Endothelial cell of umbilical vein (primary cell): ENCODE data around the gene SART3. TPM values are rescaled to one million over a fixed set of nuclear protein-coding genes. Genes with fewer than 3 reads are reported as not detected.

ENCODE experiments used
- BruUV-seq: library from RNA; stranded (reverse); fragments of 400-500 nt; replicated peaks from 2 replicates; lab custom pipeline; 2021; lab: Mats Ljungman, UMichigan
- CTCF ChIA-PET: fragments of 300-600, 350-600 bp; sonication (Branson Sonifier 250); formaldehyde crosslinking; loops from one replicate; lab custom pipeline; 2021; ENCODE audit warnings: antibody characterized with exemption, inconsistent platforms; lab: Charles Lee
- POLR2A ChIA-PET: fragments of 300-600, 350-600 bp; sonication (Branson Sonifier 250); formaldehyde crosslinking; loops from one replicate; lab custom pipeline; 2021; ENCODE audit warnings: antibody characterized with exemption, inconsistent platforms; lab: Charles Lee
- DNase-seq: peaks from one replicate; pipeline ENCODE4 v3.0.0-alpha.2; 2011; ENCODE audit warnings: low read depth, low spot score
- FAIRE-seq: peaks from 2 replicates; lab custom pipeline; 2011; peaks lifted over from hg19 to GRCh38; lab: Jason Lieb, UNC
- H2AFZ ChIP-seq: 2 replicates; pipeline ENCODE4 v1.6.0; 2012; ENCODE audit warnings: low read depth, low read length, control low read depth, inconsistent platforms
- H3K27ac ChIP-seq: 2 replicates; pipeline ENCODE4 v1.5.1; 2011; ENCODE audit warnings: low read depth, mild to moderate bottlenecking, control low read depth, low read length, moderate library complexity; ENCODE audit not compliant: insufficient read depth
- H3K27me3 ChIP-seq, 2 experiments: 2 replicates each; pipeline versions ENCODE4 v1.6.0 to v1.6.1; 2011; ENCODE audit warnings: low read length in 2 of 2, mixed read lengths in 1 of 2; ENCODE audit not compliant: control insufficient read depth in 2 of 2, insufficient read depth in 2 of 2
- H3K36me3 ChIP-seq, 2 experiments: 2 replicates in 1 of 2; 3 replicates in 1 of 2; pipeline ENCODE4 v1.5.1; 2011; ENCODE audit warnings: low read length in 2 of 2, mild to moderate bottlenecking in 1 of 2, moderate library complexity in 1 of 2; ENCODE audit not compliant: control insufficient read depth in 2 of 2, insufficient read depth in 2 of 2; ENCODE audit errors: extremely low read depth in 1 of 2
- H3K4me1 ChIP-seq: 3 replicates; pipeline ENCODE4 v1.5.1; 2011; ENCODE audit warnings: mild to moderate bottlenecking, low read length; ENCODE audit not compliant: control insufficient read depth, insufficient read depth; ENCODE audit errors: extremely low read depth
- H3K4me2 ChIP-seq: 2 replicates; pipeline ENCODE4 v1.6.1; 2011; ENCODE audit warnings: low read length, control low read depth, mixed read lengths; ENCODE audit not compliant: insufficient read depth
- H3K4me3 ChIP-seq, 3 experiments: fragments of 200-600 bp in 1 of 3; sonication (generic), shearing (Covaris generic) in 1 of 3; replicated peaks in 1 of 3; 2 replicates each; pipeline ENCODE4 v1.5.1; 2011 to 2016; ENCODE audit warnings: control low read depth in 3 of 3, low read length in 3 of 3, mild to moderate bottlenecking in 2 of 3, inconsistent platforms in 1 of 3, low read depth in 1 of 3, moderate library complexity in 1 of 3; ENCODE audit not compliant: insufficient read depth in 1 of 3
- H3K79me2 ChIP-seq: 2 replicates; pipeline ENCODE4 v1.6.0; 2012; ENCODE audit warnings: low read length, inconsistent platforms; ENCODE audit not compliant: control insufficient read depth, insufficient read depth
- H3K9ac ChIP-seq: replicated peaks from 2 replicates; pipeline ENCODE3; 2011; ENCODE audit warnings: low read length, control low read depth; ENCODE audit not compliant: insufficient read depth; ENCODE audit errors: extremely low read depth
- H3K9me1 ChIP-seq: replicated peaks from 3 replicates; pipeline ENCODE4 v1.6.0; 2011; ENCODE audit warnings: mild to moderate bottlenecking, low read length; ENCODE audit not compliant: control insufficient read depth, insufficient read depth; ENCODE audit errors: extremely low read depth
- H3K9me3 ChIP-seq: replicated peaks from 2 replicates; pipeline ENCODE4 v1.5.1; 2012; ENCODE audit warnings: low read length, inconsistent platforms; ENCODE audit not compliant: control insufficient read depth, insufficient read depth
- H4K20me1 ChIP-seq: replicated peaks from 2 replicates; pipeline ENCODE3; 2011; ENCODE audit warnings: mild to moderate bottlenecking, low read length; ENCODE audit not compliant: control insufficient read depth, insufficient read depth; ENCODE audit errors: extremely low read depth
- EZH2 ChIP-seq: IDR thresholded peaks from 2 replicates; pipeline ENCODE4 v1.6.1; 2012; ENCODE audit warnings: borderline replicate concordance, low read depth, mild to moderate bottlenecking, moderate library complexity, low read length, inconsistent platforms; ENCODE audit not compliant: severe bottlenecking
- FOS ChIP-seq: IDR thresholded peaks from 2 replicates; pipeline ENCODE4 v1.6.1; 2011; ENCODE audit warnings: mild to moderate bottlenecking, low read length, moderate library complexity, borderline replicate concordance; ENCODE audit not compliant: insufficient read depth
- GATA2 ChIP-seq: IDR thresholded peaks from 2 replicates; pipeline ENCODE4 v1.7.0; 2011; ENCODE audit warnings: low read depth, mild to moderate bottlenecking, moderate library complexity, mixed read lengths, low read length; ENCODE audit not compliant: insufficient read length, insufficient read depth
- JUN ChIP-seq: IDR thresholded peaks from 2 replicates; pipeline ENCODE4 v1.6.1; 2011; ENCODE audit warnings: borderline replicate concordance, low read depth; ENCODE audit not compliant: insufficient read length, insufficient read depth
- MYC ChIP-seq: IDR thresholded peaks from one replicate; pipeline ENCODE4 v1.6.1; 2011; ENCODE audit warnings: mild to moderate bottlenecking, low read depth, low read length
- POLR2A ChIP-seq: IDR thresholded peaks from 2 replicates; pipeline ENCODE4 v1.6.1; 2012; ENCODE audit warnings: low read depth, mild to moderate bottlenecking, control low read depth, low read length
- POLR2AphosphoS5 ChIP-seq: IDR thresholded peaks from 2 replicates; pipeline ENCODE4 v1.6.1; 2012; ENCODE audit warnings: low read depth, mild to moderate bottlenecking, control low read depth, low read length, moderate library complexity; ENCODE audit not compliant: insufficient read depth
- dilution Hi-C: fragments of 300-500 bp; cut with MboI; formaldehyde crosslinking; loops from one replicate; pipeline ENCODE4 v1.15.0; 2019; ENCODE audit warnings: low sequenced_read_pairs; ENCODE audit not compliant: extremely low pct_ligation_motif_present
- intact Hi-C: fragments of 100-400 bp; cut with micrococcal nuclease; formaldehyde crosslinking; loops from one replicate; pipeline ENCODE4 v1.10.0; 2022
- polyA plus RNA-seq, 4 experiments: library from polyadenylated mRNA; depleted of rRNA in 3 of 4; stranded (reverse) in 3 of 4; unstranded in 1 of 4; fragments of >200 nt; gene quantifications; 2 replicates each; pipeline versions ENCODE4 v1.2.1 to v1.2.3, GENCODE V29; 2011 to 2012; ENCODE audit warnings: missing spikeins in 1 of 4
- total RNA-seq: library from RNA; stranded (reverse); gene quantifications from 2 replicates; pipeline ENCODE4 v1.2.3, GENCODE V29; 2021
- TF ChIP-seq, protein P1 (sequence below): IDR thresholded peaks from 2 replicates; pipeline ENCODE4 v1.6.1; 2011; ENCODE audit not compliant: insufficient read depth, insufficient read length
- TF ChIP-seq, protein P2 (sequence below), 2 donors: IDR thresholded peaks; 1 replicate in 1 of 2; 2 replicates in 1 of 2; pipeline ENCODE4 v1.5.1; 2011; ENCODE audit warnings: low read length in 2 of 2, mild to moderate bottlenecking in 2 of 2, moderate library complexity in 2 of 2, control low read depth in 1 of 2, inconsistent platforms in 1 of 2, low read depth in 1 of 2; ENCODE audit not compliant: insufficient read depth in 1 of 2; ENCODE audit errors: extremely low read depth in 1 of 2

SART3 gene
- total and polyA plus RNA-seq, 2 donors (not counting 3 experiments of a cell fraction or from before 2014, with no cell fraction given) = 13.9 to 50.7 TPM

DNA sequence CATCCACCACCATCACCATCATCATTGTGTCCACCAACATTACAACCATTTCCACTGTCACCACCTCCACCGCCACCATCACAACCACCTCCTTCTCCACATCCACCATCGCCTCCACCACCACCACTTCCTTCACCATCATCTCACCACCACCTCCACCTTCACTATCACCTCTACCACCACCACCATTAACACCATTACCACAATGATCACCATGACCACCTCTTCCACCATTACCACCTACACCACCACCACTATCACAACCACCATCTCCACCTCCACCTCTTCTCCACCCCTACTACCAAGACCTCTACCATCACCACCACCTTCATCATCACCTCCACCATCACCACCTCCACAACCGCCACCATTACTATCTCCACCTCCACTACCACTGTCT lies 17.8 kb upstream of the SART3 start:
- CTCF ChIA-PET = no interaction called here
- BruUV-seq = no TSS peak
- intact Hi-C loops = no loop called here

DNA sequence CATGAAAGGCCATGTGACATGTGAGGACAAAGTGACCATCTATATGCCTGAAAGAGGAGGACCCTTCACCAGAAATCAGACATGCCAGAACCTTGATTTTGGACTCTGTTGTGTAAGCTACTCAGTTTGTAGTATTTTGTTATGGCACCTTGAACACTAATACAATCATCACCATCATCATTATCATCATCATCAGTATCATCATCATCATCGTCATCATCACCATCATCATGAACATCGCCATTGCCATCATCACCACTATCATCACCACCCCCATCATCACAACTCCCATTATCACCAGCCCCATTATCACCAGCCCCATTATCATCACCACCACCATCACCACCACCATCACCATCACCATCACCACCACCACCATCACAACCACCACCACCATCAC lies 17.3 kb upstream of the SART3 start:
- no peaks in the 10 kb centered on the region for H3K27me3 ChIP-seq
- H3K9me3 ChIP-seq = no peaks in the 10 kb centered on the region
- H3K27ac ChIP-seq = no peak overlapping the region
- no peaks in the 10 kb centered on the region for H3K36me3 ChIP-seq
- H3K79me2 ChIP-seq = no peaks in the 10 kb centered on the region
- intact Hi-C loops (no loop called here), dilution Hi-C loops (no loop called here)
- H3K9me1 ChIP-seq = no peaks in the 10 kb centered on the region
- no peaks in the 10 kb centered on the region for H4K20me1 ChIP-seq
- H3K4me3 ChIP-seq = no peak overlapping the region
- no TSS peak for BruUV-seq
- H3K9ac ChIP-seq = no peak overlapping the region
- FAIRE-seq = no peak
- H3K4me2 ChIP-seq = no peak overlapping the region
- no peak for TF ChIP-seq MYC
- TF ChIP-seq JUN = no peak
- no peak for TF ChIP-seq FOS
- TF ChIP-seq POLR2A = no peak
- TF ChIP-seq, protein P1, sequence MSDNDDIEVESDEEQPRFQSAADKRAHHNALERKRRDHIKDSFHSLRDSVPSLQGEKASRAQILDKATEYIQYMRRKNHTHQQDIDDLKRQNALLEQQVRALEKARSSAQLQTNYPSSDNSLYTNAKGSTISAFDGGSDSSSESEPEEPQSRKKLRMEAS = no peak
- TF ChIP-seq GATA2 = no peak
- TF ChIP-seq EZH2 = no peak
- TF ChIP-seq, protein P2, sequence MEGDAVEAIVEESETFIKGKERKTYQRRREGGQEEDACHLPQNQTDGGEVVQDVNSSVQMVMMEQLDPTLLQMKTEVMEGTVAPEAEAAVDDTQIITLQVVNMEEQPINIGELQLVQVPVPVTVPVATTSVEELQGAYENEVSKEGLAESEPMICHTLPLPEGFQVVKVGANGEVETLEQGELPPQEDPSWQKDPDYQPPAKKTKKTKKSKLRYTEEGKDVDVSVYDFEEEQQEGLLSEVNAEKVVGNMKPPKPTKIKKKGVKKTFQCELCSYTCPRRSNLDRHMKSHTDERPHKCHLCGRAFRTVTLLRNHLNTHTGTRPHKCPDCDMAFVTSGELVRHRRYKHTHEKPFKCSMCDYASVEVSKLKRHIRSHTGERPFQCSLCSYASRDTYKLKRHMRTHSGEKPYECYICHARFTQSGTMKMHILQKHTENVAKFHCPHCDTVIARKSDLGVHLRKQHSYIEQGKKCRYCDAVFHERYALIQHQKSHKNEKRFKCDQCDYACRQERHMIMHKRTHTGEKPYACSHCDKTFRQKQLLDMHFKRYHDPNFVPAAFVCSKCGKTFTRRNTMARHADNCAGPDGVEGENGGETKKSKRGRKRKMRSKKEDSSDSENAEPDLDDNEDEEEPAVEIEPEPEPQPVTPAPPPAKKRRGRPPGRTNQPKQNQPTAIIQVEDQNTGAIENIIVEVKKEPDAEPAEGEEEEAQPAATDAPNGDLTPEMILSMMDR (IDR thresholded peaks at IDR 0.05; ENCODE audit: extremely low read depth in 1 of 2, insufficient read depth in 1 of 2, low read depth in 1 of 2, low read length in 2 of 2) = no peak
- TF ChIP-seq POLR2AphosphoS5 = no peak
- H3K4me1 ChIP-seq = no peaks in the 10 kb centered on the region
- H2AFZ ChIP-seq = no peak overlapping the region
- POLR2A ChIA-PET = no interaction called here
- no peak for DNase-seq
- CTCF ChIA-PET = interaction anchor here (2.9 kb wide), 1 partner anchor 226 kb away, joined by 9 read pairs; no protein-coding TSS in a partner anchor

More for the DNA sequence above, 17.8 kb upstream of the SART3 start:
- H3K4me1 ChIP-seq = no peaks in the 10 kb centered on the region
- H3K27me3 ChIP-seq = no peaks in the 10 kb centered on the region
- no peaks in the 10 kb centered on the region for H3K9me1 ChIP-seq
- H2AFZ ChIP-seq = no peak overlapping the region
- H3K79me2 ChIP-seq = no peaks in the 10 kb centered on the region
- POLR2A ChIA-PET = no interaction called here
- no peak for TF ChIP-seq GATA2
- TF ChIP-seq JUN = no peak
- TF ChIP-seq EZH2 = no peak
- TF ChIP-seq FOS = no peak
- no peak for TF ChIP-seq POLR2AphosphoS5
- TF ChIP-seq MYC = no peak
- TF ChIP-seq, protein P1 = no peak
- no peak overlapping the region for H3K27ac ChIP-seq
- DNase-seq = no peak
- no peak overlapping the region for H3K9ac ChIP-seq
- no peaks in the 10 kb centered on the region for H3K9me3 ChIP-seq
- H3K4me2 ChIP-seq = no peak overlapping the region
- no peak overlapping the region for H3K4me3 ChIP-seq
- dilution Hi-C loops = no loop called here
- no peaks in the 10 kb centered on the region for H3K36me3 ChIP-seq
- FAIRE-seq = no peak
- H4K20me1 ChIP-seq = no peaks in the 10 kb centered on the region
